Erythroblast (primary cell): ENCODE data around the gene NOXA1.

Experiments used
- GATA1 ChIP-seq: IDR thresholded peaks from 2 replicates; pipeline ENCODE4 v1.6.1; 2011; ENCODE audit warnings: low read depth, mild to moderate bottlenecking, control low read depth, low read length, moderate library complexity
- POLR2A ChIP-seq: IDR thresholded peaks from 2 replicates; pipeline ENCODE4 v1.6.1; 2011; ENCODE audit warnings: mild to moderate bottlenecking, low read length

DNA sequence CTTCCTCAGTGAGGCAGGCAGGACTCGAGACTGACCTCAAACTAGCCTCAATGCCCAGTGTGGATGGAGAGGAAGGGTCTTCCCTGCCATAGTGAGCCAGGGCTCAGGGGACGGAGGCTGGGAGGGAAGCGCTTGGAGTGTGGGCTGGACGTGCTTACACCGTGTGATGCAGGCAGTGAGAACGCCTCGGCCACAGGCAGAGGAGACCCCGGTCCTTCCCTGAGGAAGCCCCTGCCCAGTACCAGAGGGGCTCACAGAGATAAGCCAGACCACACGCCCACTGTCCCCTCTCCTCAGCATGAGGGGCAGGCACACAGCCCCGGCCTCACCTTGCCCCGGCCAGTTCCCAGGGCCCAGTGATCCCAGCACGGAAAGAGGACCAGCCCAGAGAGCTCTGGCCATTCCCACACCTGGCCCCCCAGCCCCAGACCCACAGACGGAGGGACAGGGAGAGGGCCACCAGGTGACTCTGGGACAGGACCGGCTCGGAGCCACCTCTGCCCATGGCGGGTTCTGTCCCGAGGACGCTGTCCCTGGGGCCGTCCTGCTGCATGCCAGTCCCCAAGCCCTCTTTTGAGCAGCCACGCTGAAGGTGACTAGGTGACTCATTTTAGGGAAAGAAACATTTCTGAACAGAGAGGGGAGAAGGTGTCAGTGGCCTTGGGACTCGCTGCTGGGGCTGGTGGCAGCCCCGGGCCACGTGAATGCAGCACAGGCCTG lies 42.0 kb downstream of the NOXA1 start:
- TF ChIP-seq POLR2A (no peak), GATA1 (no peak)
